Stomach (tissue), 4 donors: ENCODE data around the gene RPL4.

Experiments
- EP300 ChIP-seq: sonication (generic); formaldehyde crosslinking; IDR thresholded peaks from one replicate; pipeline ENCODE4 v1.6.1; 2017; ENCODE audit warnings: antibody characterized with exemption
- POLR2A ChIP-seq, 4 donors: fragments of 450-650 bp; IDR thresholded peaks; one replicate each; pipeline ENCODE4 v1.6.1; 2016; ENCODE audit warnings: antibody characterized with exemption in 4 of 4, control low read depth in 2 of 4, mild to moderate bottlenecking in 1 of 4, moderate library complexity in 1 of 4
- TF ChIP-seq, protein P1 (sequence below), 7 experiments: fragments of 450-650 bp in 4 of 7; fragments of 200-600 bp in 3 of 7; sonication (generic) in 3 of 7; IDR thresholded peaks; one replicate each; pipeline ENCODE4 v1.5.1; 2016 to 2019; ENCODE audit warnings: antibody characterized with exemption in 7 of 7, control low read depth in 2 of 7, mild to moderate bottlenecking in 1 of 7

DNA sequence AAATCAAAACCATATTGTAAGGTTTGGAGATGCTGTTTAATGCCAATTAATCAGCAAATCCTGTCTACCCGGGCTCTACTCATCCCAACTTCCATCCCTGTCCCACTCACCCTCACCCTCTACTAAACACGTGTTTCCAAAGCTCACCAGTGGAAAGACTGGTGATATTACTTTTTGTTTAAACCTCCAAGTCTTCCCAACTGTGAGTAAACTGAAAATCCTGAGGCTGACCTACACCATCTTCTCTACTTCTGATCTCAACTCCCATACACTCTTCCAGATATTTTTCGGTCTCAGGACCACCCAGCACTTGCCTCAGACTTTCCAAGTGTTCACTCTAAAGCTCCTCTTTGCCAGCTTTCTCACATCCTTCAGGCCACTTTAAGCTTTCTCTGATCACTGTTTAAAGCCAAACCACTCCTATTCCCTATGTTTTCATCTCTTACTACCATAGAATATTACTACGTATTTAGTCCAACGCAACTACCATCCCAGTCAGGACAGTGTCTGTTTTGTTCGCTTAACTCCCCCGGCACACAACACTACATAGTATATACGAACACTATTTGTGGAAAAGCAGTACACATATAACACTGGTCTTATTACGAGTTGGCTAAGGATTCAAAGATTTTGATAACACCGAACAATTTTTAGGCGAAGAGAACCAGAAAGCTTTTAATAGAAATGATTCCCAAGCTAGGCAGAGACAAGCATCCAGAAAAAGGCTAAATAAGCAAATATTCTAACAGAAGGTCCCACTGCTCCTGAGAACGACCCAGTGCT is 684 bp downstream of the RPL4 start:
- TF ChIP-seq, protein P1, sequence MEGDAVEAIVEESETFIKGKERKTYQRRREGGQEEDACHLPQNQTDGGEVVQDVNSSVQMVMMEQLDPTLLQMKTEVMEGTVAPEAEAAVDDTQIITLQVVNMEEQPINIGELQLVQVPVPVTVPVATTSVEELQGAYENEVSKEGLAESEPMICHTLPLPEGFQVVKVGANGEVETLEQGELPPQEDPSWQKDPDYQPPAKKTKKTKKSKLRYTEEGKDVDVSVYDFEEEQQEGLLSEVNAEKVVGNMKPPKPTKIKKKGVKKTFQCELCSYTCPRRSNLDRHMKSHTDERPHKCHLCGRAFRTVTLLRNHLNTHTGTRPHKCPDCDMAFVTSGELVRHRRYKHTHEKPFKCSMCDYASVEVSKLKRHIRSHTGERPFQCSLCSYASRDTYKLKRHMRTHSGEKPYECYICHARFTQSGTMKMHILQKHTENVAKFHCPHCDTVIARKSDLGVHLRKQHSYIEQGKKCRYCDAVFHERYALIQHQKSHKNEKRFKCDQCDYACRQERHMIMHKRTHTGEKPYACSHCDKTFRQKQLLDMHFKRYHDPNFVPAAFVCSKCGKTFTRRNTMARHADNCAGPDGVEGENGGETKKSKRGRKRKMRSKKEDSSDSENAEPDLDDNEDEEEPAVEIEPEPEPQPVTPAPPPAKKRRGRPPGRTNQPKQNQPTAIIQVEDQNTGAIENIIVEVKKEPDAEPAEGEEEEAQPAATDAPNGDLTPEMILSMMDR (IDR thresholded peaks at IDR 0.05) = no peak
- no peak for TF ChIP-seq EP300
- no peak for TF ChIP-seq POLR2A (IDR thresholded peaks at IDR 0.05)
